ENCODE data around the gene CREB3L2.

The CREB3L2 gene

DNA sequence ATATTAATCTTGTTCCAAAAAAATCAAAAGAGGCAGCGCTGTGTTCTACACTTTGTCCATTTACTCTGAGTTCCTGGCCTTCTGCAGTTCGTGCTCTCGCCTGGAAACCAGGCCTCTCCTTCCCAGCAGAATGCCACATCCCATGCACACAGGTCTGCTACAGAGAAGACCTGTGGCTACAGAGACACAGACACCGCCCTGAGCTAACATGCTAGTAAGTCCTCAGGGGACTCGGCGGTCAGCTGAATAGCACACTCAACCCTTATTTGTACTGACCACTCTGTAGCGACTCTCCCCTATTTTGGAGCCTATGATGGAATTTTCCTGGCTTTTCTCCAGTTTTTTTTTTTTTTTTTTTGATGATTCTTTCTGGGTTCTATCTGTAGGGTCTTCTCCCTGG is 12.8 kb downstream of the CREB3L2 start:
- peak overlapping the region; percentile 72 for H3K4ac ChIP-seq (ENCODE audit: low read depth, low read length)
- no peak for DNase-seq
- no peak overlapping the region for H2BK5ac ChIP-seq (ENCODE audit: low read depth, low read length, poor library complexity)
- no peak overlapping the region for H3K27ac ChIP-seq (ENCODE audit: low read depth, low read length)
- H2BK120ac ChIP-seq (ENCODE audit: insufficient read depth, low read length, poor library complexity) = no peak overlapping the region
- H2BK12ac ChIP-seq (ENCODE audit: low read length) = no peak overlapping the region
- no peak overlapping the region for H4K8ac ChIP-seq (ENCODE audit: low read depth, low read length)
- H3K23ac ChIP-seq (ENCODE audit: low read length) = no peak overlapping the region
- no peak overlapping the region for H2AFZ ChIP-seq (ENCODE audit: insufficient read depth, low read length, poor library complexity)
- peaks cover 2% of the 10 kb centered on the region in 2 experiments for H3K36me3 ChIP-seq (ENCODE audit: control insufficient read depth in 1 of 2, insufficient read depth in 2 of 2, low read length in 2 of 2)
- no peak overlapping the region for H4K12ac ChIP-seq (ENCODE audit: low read depth, low read length)
- no peak overlapping the region for H3K18ac ChIP-seq (ENCODE audit: low read length)
- no peaks in the 10 kb centered on the region for H3K9me3 ChIP-seq (ENCODE audit: insufficient read depth, low read depth, low read length)
- no CpG with 5 or more reads among the region's 7 CpGs for WGBS (ENCODE audit: extremely low coverage, insufficient coverage, insufficient read length)
- H3K4me1 ChIP-seq (ENCODE audit: control insufficient read depth in 1 of 2, insufficient read depth in 2 of 2, low read length in 2 of 2) = peaks cover 27 to 55% of the 10 kb centered on the region in 2 experiments
- H3K4me2 ChIP-seq (ENCODE audit: low read length) = no peak overlapping the region
- H3K4me3 ChIP-seq (ENCODE audit: low read depth, low read length) = no peak overlapping the region
- no peak overlapping the region for H2AK5ac ChIP-seq (ENCODE audit: low read length)
- peaks cover 8% of the 10 kb centered on the region for H3K79me1 ChIP-seq (ENCODE audit: low read length)
- H3K27me3 ChIP-seq (ENCODE audit: insufficient read depth, low read length) = no peaks in the 10 kb centered on the region
- no peak overlapping the region for H3K9ac ChIP-seq (ENCODE audit: low read length)
- H3K14ac ChIP-seq (ENCODE audit: low read length) = no peak overlapping the region
- H4K91ac ChIP-seq (ENCODE audit: low read depth, low read length) = no peak overlapping the region
- peaks cover 33% of the 10 kb centered on the region for H3K79me2 ChIP-seq (ENCODE audit: control insufficient read depth, insufficient read depth, low read length, poor library complexity)

- Histone ChIP-seq H3K23ac (ENCODE audit: low read length) (no peak overlapping the region), H4K91ac (ENCODE audit: low read depth, low read length) (no peak overlapping the region), H3K9me3 (ENCODE audit: insufficient read depth, low read depth, low read length) (no peaks in the 10 kb centered on the region), H3K4me3 (ENCODE audit: low read depth, low read length) (no peak overlapping the region), H2BK12ac (ENCODE audit: low read length) (peak overlapping the region; percentile 1), H3K4me1 (ENCODE audit: control insufficient read depth in 1 of 2, insufficient read depth in 2 of 2, low read length in 2 of 2) (peaks cover 30 to 59% of the 10 kb centered on the region in 2 experiments), H3K79me1 (ENCODE audit: low read length) (peaks cover 12% of the 10 kb centered on the region), H3K14ac (ENCODE audit: low read length) (peak overlapping the region; percentile 44), H2BK120ac (ENCODE audit: insufficient read depth, low read length, poor library complexity) (no peak overlapping the region), H3K4ac (ENCODE audit: low read depth, low read length) (peak overlapping the region; percentile 68), H4K8ac (ENCODE audit: low read depth, low read length) (peak overlapping the region; percentile 26), H3K9ac (ENCODE audit: low read length) (no peak overlapping the region), H3K27ac (ENCODE audit: low read depth, low read length) (peak overlapping the region; percentile 0), H3K4me2 (ENCODE audit: low read length) (no peak overlapping the region), H3K27me3 (ENCODE audit: insufficient read depth, low read length) (no peaks in the 10 kb centered on the region), H4K12ac (ENCODE audit: low read depth, low read length) (no peak overlapping the region), H2BK5ac (ENCODE audit: low read depth, low read length, poor library complexity) (no peak overlapping the region), H2AFZ (ENCODE audit: insufficient read depth, low read length, poor library complexity) (no peak overlapping the region), H3K79me2 (ENCODE audit: control insufficient read depth, insufficient read depth, low read length, poor library complexity) (peaks cover 33% of the 10 kb centered on the region), H2AK5ac (ENCODE audit: low read length) (no peak overlapping the region), H3K36me3 (ENCODE audit: control insufficient read depth in 1 of 2, insufficient read depth in 2 of 2, low read length in 2 of 2) (no peaks in the 10 kb centered on the region), H3K18ac (ENCODE audit: low read length) (peak overlapping the region; percentile 18)
- no CpG with 5 or more reads among the region's 4 CpGs for WGBS (ENCODE audit: extremely low coverage, insufficient coverage, insufficient read length)
- no peak for DNase-seq
Measured at GRCh38 chr7:137987968-137988367, 13.9 kb downstream of the CREB3L2 start.

DNA sequence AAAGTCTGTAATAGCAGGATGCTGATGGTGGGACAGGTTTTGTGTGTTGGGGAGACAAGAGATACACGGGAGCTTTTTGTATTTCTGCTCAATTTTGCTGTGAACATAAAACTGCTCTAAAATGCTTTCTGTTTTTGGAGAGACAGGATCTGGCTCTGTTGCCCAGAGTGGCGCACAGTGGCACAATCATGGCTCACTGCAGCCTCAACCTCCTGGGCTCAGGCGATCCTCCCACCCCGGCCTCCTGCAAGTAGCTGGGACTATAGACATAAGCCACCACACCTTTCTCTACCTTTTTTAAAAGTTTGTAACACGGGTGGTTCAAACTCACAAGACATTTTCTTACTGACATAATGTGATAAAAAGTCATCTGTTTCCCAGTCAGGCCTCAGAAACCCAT is 14.3 kb downstream of the CREB3L2 start:
- peak overlapping the region; percentile 68 for H3K4ac ChIP-seq (ENCODE audit: low read depth, low read length)
- no peak overlapping the region for H4K8ac ChIP-seq (ENCODE audit: low read depth, low read length)
- whole genome bisulfite sequencing (ENCODE audit: extremely low coverage, insufficient coverage, insufficient read length) = no CpG with 5 or more reads among the region's 5 CpGs
- peak overlapping the region; percentile 0 for H3K27ac ChIP-seq (ENCODE audit: low read depth, low read length)
- H3K4me1 ChIP-seq (ENCODE audit: control insufficient read depth in 1 of 2, insufficient read depth in 2 of 2, low read length in 2 of 2) = peaks cover 28 to 56% of the 10 kb centered on the region in 2 experiments
- no peak overlapping the region for H2AFZ ChIP-seq (ENCODE audit: insufficient read depth, low read length, poor library complexity)
- peaks cover 30% of the 10 kb centered on the region for H3K79me2 ChIP-seq (ENCODE audit: control insufficient read depth, insufficient read depth, low read length, poor library complexity)
- no peak overlapping the region for H3K4me3 ChIP-seq (ENCODE audit: low read depth, low read length)
- no peak overlapping the region for H4K91ac ChIP-seq (ENCODE audit: low read depth, low read length)
- no peak overlapping the region for H2AK5ac ChIP-seq (ENCODE audit: low read length)
- no peak overlapping the region for H3K9ac ChIP-seq (ENCODE audit: low read length)
- H3K23ac ChIP-seq (ENCODE audit: low read length) = no peak overlapping the region
- no peak overlapping the region for H2BK5ac ChIP-seq (ENCODE audit: low read depth, low read length, poor library complexity)
- no peak for DNase-seq
- H3K36me3 ChIP-seq (ENCODE audit: control insufficient read depth in 1 of 2, insufficient read depth in 2 of 2, low read length in 2 of 2) = peaks cover 0 to 3% of the 10 kb centered on the region in 2 experiments
- no peak overlapping the region for H3K14ac ChIP-seq (ENCODE audit: low read length)
- H3K79me1 ChIP-seq (ENCODE audit: low read length) = peaks cover 12% of the 10 kb centered on the region
- no peak overlapping the region for H3K18ac ChIP-seq (ENCODE audit: low read length)
- H3K4me2 ChIP-seq (ENCODE audit: low read length) = no peak overlapping the region
- no peak overlapping the region for H4K12ac ChIP-seq (ENCODE audit: low read depth, low read length)
- H3K27me3 ChIP-seq (ENCODE audit: insufficient read depth, low read length) = no peaks in the 10 kb centered on the region
- no peak overlapping the region for H2BK120ac ChIP-seq (ENCODE audit: insufficient read depth, low read length, poor library complexity)
- no peaks in the 10 kb centered on the region for H3K9me3 ChIP-seq (ENCODE audit: insufficient read depth, low read depth, low read length)
- H2BK12ac ChIP-seq (ENCODE audit: low read length) = no peak overlapping the region

GRCh38 chr7:137987018-137987349 is 14.9 kb downstream of the CREB3L2 start:
- Histone ChIP-seq H4K8ac (ENCODE audit: low read depth, low read length) (no peak overlapping the region), H2AFZ (ENCODE audit: insufficient read depth, low read length, poor library complexity) (no peak overlapping the region), H3K4ac (ENCODE audit: low read depth, low read length) (peak overlapping the region; percentile 5), H3K4me3 (ENCODE audit: low read depth, low read length) (no peak overlapping the region), H3K23ac (ENCODE audit: low read length) (no peak overlapping the region), H4K12ac (ENCODE audit: low read depth, low read length) (no peak overlapping the region), H3K79me2 (ENCODE audit: control insufficient read depth, insufficient read depth, low read length, poor library complexity) (peaks cover 27% of the 10 kb centered on the region), H2BK5ac (ENCODE audit: low read depth, low read length, poor library complexity) (no peak overlapping the region), H2BK120ac (ENCODE audit: insufficient read depth, low read length, poor library complexity) (no peak overlapping the region), H3K79me1 (ENCODE audit: low read length) (peaks cover 10% of the 10 kb centered on the region), H3K9me3 (ENCODE audit: insufficient read depth, low read depth, low read length) (no peaks in the 10 kb centered on the region), H4K91ac (ENCODE audit: low read depth, low read length) (no peak overlapping the region), H2BK12ac (ENCODE audit: low read length) (no peak overlapping the region), H3K14ac (ENCODE audit: low read length) (no peak overlapping the region), H3K27ac (ENCODE audit: low read depth, low read length) (no peak overlapping the region), H2AK5ac (ENCODE audit: low read length) (no peak overlapping the region), H3K4me2 (ENCODE audit: low read length) (no peak overlapping the region), H3K9ac (ENCODE audit: low read length) (no peak overlapping the region), H3K18ac (ENCODE audit: low read length) (no peak overlapping the region), H3K4me1 (ENCODE audit: control insufficient read depth in 1 of 2, insufficient read depth in 2 of 2, low read length in 2 of 2) (peaks cover 27 to 53% of the 10 kb centered on the region in 2 experiments), H3K27me3 (ENCODE audit: insufficient read depth, low read length) (no peaks in the 10 kb centered on the region), H3K36me3 (ENCODE audit: control insufficient read depth in 1 of 2, insufficient read depth in 2 of 2, low read length in 2 of 2) (peaks cover 0 to 6% of the 10 kb centered on the region in 2 experiments)
- DNase-seq = no peak
- no CpG with 5 or more reads among the region's 3 CpGs for WGBS (ENCODE audit: extremely low coverage, insufficient coverage, insufficient read length)
